Raji (cell line): Measurements from ENCODE around the gene CD68.
A peak's percentile ranks its signal among the peaks of the same experiment; 100 is the strongest.

ENCODE experiments used
- POLR2A ChIP-seq: IDR thresholded peaks from 2 replicates; pipeline ENCODE4 v1.6.1; 2011; ENCODE audit warnings: low read depth, low read length, control low read depth; ENCODE audit not compliant: insufficient read depth

Gene CD68

GRCh38 chr17:7572588-7573323 is 6.7 kb upstream of the CD68 start:
- TF ChIP-seq POLR2A: peak; percentile 94

GRCh38 chr17:7573324-7574080 is 5.9 kb upstream of the CD68 start:
- peak; percentile 62 for TF ChIP-seq POLR2A

- no peak for TF ChIP-seq POLR2A
Measured at GRCh38 chr17:7574176-7574953, 5.1 kb upstream of the CD68 start.

- TF ChIP-seq POLR2A: no peak
Measured at GRCh38 chr17:7575481-7575883, 4.0 kb upstream of the CD68 start.

- TF ChIP-seq POLR2A: no peak
Measured at GRCh38 chr17:7575959-7576358, 3.5 kb upstream of the CD68 start.

- no peak for TF ChIP-seq POLR2A
Measured at GRCh38 chr17:7576432-7576937, 3.0 kb upstream of the CD68 start.

- TF ChIP-seq POLR2A: no peak
Measured at GRCh38 chr17:7577327-7578199, 1.9 kb upstream of the CD68 start.

- 0 out of 2 replicates have a peak, but pooled peaks have one; percentile 0 for TF ChIP-seq POLR2A
Measured at GRCh38 chr17:7579834-7580603, 581 bp downstream of the CD68 start.

- no peak for TF ChIP-seq POLR2A
Measured at GRCh38 chr17:7580604-7581575, 1.5 kb downstream of the CD68 start.

GRCh38 chr17:7582396-7583252 is 3.2 kb downstream of the CD68 start:
- 0 out of 2 replicates have a peak, but pooled peaks have one; percentile 26 for TF ChIP-seq POLR2A

- peak; percentile 87 for TF ChIP-seq POLR2A
Measured at GRCh38 chr17:7583253-7584109, 4.0 kb downstream of the CD68 start, which contains the start of gene MPDU1. Gene MPDU1 (plus strand): TSS chr17:7583852. CDS start chr17:7583863, 11 bp downstream.
